Left ventricle myocardium superior (tissue), 1 donor: Measurements from ENCODE around the gene HIVEP2. TPM values are rescaled to one million over a fixed set of nuclear protein-coding genes. Genes with fewer than 3 reads are reported as not detected.

Experiments
- ATAC-seq: fragments of 200-7000 bp; cut with Tn5 transposase; one replicate; pipeline ENCODE4 v1.9.1; 2020; ENCODE audit warnings: mild to moderate bottlenecking, moderate library complexity
- DNase-seq: peaks from one replicate; pipeline ENCODE4 v3.0.0-alpha.2; 2020
- intact Hi-C: fragments of 100-400 bp; cut with micrococcal nuclease; formaldehyde crosslinking; loops from one replicate; pipeline ENCODE4 v1.11.0; 2022
- total RNA-seq: library from RNA; stranded (reverse); fragmentation: NEBNext Ultra II Directional; extraction: Animal tissue kit (Norgen Biotek cat#: 25700); gene quantifications from one replicate; pipeline ENCODE4 v1.2.1, GENCODE V29; 2021
- donor health status: DM: no; HTN: yes; CAD: no; lungs with severe emphysema.

Gene HIVEP2
- total RNA-seq, 1 donor from 2014 or later = 14.4 TPM

- DNase-seq (no peak), ATAC-seq (no peak)
- intact Hi-C loops = no loop called here
Observed at GRCh38 chr6:142853244-142854180, 91.5 kb downstream of the HIVEP2 start.

- intact Hi-C loops = no loop called here
- DNase-seq (no peak), ATAC-seq (no peak)
Observed at GRCh38 chr6:142851601-142852000, 93.4 kb downstream of the HIVEP2 start.

GRCh38 chr6:142850679-142851423, 94.1 kb downstream of the HIVEP2 start:
- intact Hi-C loops = no loop called here
- DNase-seq = no peak
- ATAC-seq = no peak

- ATAC-seq (no peak), DNase-seq (no peak)
- intact Hi-C loops = loop anchor here (10.0 kb wide), 1 partner anchor 96 kb away; the partner anchor contains the start of gene HIVEP2
Observed at GRCh38 chr6:142848976-142849375, 96.0 kb downstream of the HIVEP2 start.

GRCh38 chr6:142848156-142848555, 96.8 kb downstream of the HIVEP2 start:
- ATAC-seq (no peak), DNase-seq (no peak)
- intact Hi-C loops = loop anchor here (10.0 kb wide), 1 partner anchor 97 kb away; the partner anchor contains the start of gene HIVEP2

- DNase-seq = no peak
- ATAC-seq = peak; percentile 72
- intact Hi-C loops = loop anchor here (10.0 kb wide), 1 partner anchor 98 kb away; the partner anchor contains the start of gene HIVEP2
Observed at GRCh38 chr6:142846883-142847287, 98.1 kb downstream of the HIVEP2 start.

- intact Hi-C loops = loop anchor here (10.0 kb wide), 1 partner anchor 98 kb away; the partner anchor contains the start of gene HIVEP2
- DNase-seq = no peak
- peak; percentile 1 for ATAC-seq
Observed at GRCh38 chr6:142846459-142846831, 98.5 kb downstream of the HIVEP2 start.

GRCh38 chr6:142845624-142846458, 99.1 kb downstream of the HIVEP2 start:
- ATAC-seq (peak; percentile 95), DNase-seq (peak; percentile 96)
- intact Hi-C loops = loop anchor here (10.0 kb wide), 1 partner anchor 99 kb away; the partner anchor contains the start of gene HIVEP2

GRCh38 chr6:142845143-142845571, 99.8 kb downstream of the HIVEP2 start:
- intact Hi-C loops = loop anchor here (10.0 kb wide), 1 partner anchor 100 kb away; the partner anchor contains the start of gene HIVEP2
- ATAC-seq (no peak), DNase-seq (no peak)

GRCh38 chr6:142844065-142844755, 100.8 kb downstream of the HIVEP2 start:
- ATAC-seq (no peak), DNase-seq (no peak)
- intact Hi-C loops = loop anchor here (10.0 kb wide), 1 partner anchor 101 kb away; the partner anchor contains the start of gene HIVEP2

GRCh38 chr6:142843361-142843760, 101.6 kb downstream of the HIVEP2 start:
- no peak for ATAC-seq
- intact Hi-C loops = loop anchor here (10.0 kb wide), 1 partner anchor 101 kb away; the partner anchor contains the start of gene HIVEP2
- no peak for DNase-seq

- intact Hi-C loops = loop anchor here (10.0 kb wide), 1 partner anchor 102 kb away; the partner anchor contains the start of gene HIVEP2
- DNase-seq = no peak
- no peak for ATAC-seq
Observed at GRCh38 chr6:142842418-142843261, 102.3 kb downstream of the HIVEP2 start.

GRCh38 chr6:142841915-142842314, 103.1 kb downstream of the HIVEP2 start:
- no peak for ATAC-seq
- intact Hi-C loops = loop anchor here (10.0 kb wide), 1 partner anchor 103 kb away; the partner anchor contains the start of gene HIVEP2
- DNase-seq = no peak

- DNase-seq = no peak
- intact Hi-C loops = loop anchor here (10.0 kb wide), 1 partner anchor 105 kb away; the partner anchor contains the start of gene HIVEP2
Observed at GRCh38 chr6:142839686-142840040, 105.3 kb downstream of the HIVEP2 start.

GRCh38 chr6:142838821-142839685, 105.9 kb downstream of the HIVEP2 start:
- ATAC-seq = no peak
- no peak for DNase-seq
- intact Hi-C loops = no loop called here

More at GRCh38 chr6:142839686-142840040, 105.3 kb downstream of the HIVEP2 start:
- no peak for ATAC-seq
